H9 (cell line): Measurements from ENCODE around the gene KRTAP5-9. TPM values are rescaled to one million over a fixed set of nuclear protein-coding genes. Genes with fewer than 3 reads are reported as not detected.

Experiments used
- DNase-seq: peaks from one replicate; pipeline ENCODE4 v3.0.0-alpha.2; 2017
- H2AFZ ChIP-seq: one replicate; pipeline ENCODE4 v1.6.1; 2013; ENCODE audit warnings: mild to moderate bottlenecking, low read length, control low read depth, moderate library complexity
- H2AK5ac ChIP-seq: 2 replicates; pipeline ENCODE4 v1.6.1; 2013; ENCODE audit warnings: low read length, control low read depth, mixed read lengths; ENCODE audit not compliant: insufficient read length
- H2BK120ac ChIP-seq: one replicate; pipeline ENCODE4 v1.6.1; 2013; ENCODE audit warnings: low read depth, mild to moderate bottlenecking, low read length, control low read depth, inconsistent platforms; ENCODE audit not compliant: poor library complexity, severe bottlenecking
- H2BK12ac ChIP-seq: 2 replicates; pipeline ENCODE4 v1.6.1; 2013; ENCODE audit warnings: low read length, control low read depth, mixed read lengths, low read depth; ENCODE audit not compliant: insufficient read length
- H2BK15ac ChIP-seq: 2 replicates; pipeline ENCODE4 v1.6.1; 2013; ENCODE audit warnings: low read depth, low read length, control low read depth
- H2BK20ac ChIP-seq: one replicate; pipeline ENCODE4 v1.6.1; 2013; ENCODE audit warnings: low read depth, mild to moderate bottlenecking, low read length, control low read depth, inconsistent platforms; ENCODE audit not compliant: poor library complexity, severe bottlenecking
- H2BK5ac ChIP-seq: 2 replicates; pipeline ENCODE4 v1.6.1; 2013; ENCODE audit warnings: low read length, control low read depth, mixed read lengths; ENCODE audit not compliant: insufficient read length
- H3K14ac ChIP-seq: 2 replicates; pipeline ENCODE4 v1.6.1; 2013; ENCODE audit warnings: low read length, control low read depth; ENCODE audit not compliant: insufficient read depth
- H3K18ac ChIP-seq: 2 replicates; pipeline ENCODE4 v1.6.1; 2013; ENCODE audit warnings: low read depth, mild to moderate bottlenecking, mixed read lengths, low read length, control low read depth; ENCODE audit not compliant: insufficient read length
- H3K23ac ChIP-seq: 2 replicates; pipeline ENCODE4 v1.6.1; 2013; ENCODE audit warnings: low read length, control low read depth, mixed read lengths, low read depth; ENCODE audit not compliant: insufficient read length
- H3K23me2 ChIP-seq: 2 replicates; pipeline ENCODE4 v1.6.1; 2013; ENCODE audit warnings: low read depth, mild to moderate bottlenecking, mixed read lengths, low read length, control low read depth; ENCODE audit not compliant: insufficient read length, poor library complexity, severe bottlenecking
- H3K27ac ChIP-seq: 2 replicates; pipeline ENCODE4 v1.5.1; 2013; ENCODE audit warnings: low read length, control low read depth, mixed read lengths, low read depth; ENCODE audit not compliant: insufficient read length
- H3K27me3 ChIP-seq: 2 replicates; pipeline ENCODE4 v1.6.1; 2013; ENCODE audit warnings: low read length, control low read depth, inconsistent platforms; ENCODE audit not compliant: insufficient read depth
- H3K4ac ChIP-seq: 2 replicates; pipeline ENCODE4 v1.6.1; 2013; ENCODE audit warnings: low read depth, mild to moderate bottlenecking, control low read depth, inconsistent platforms, low read length, moderate library complexity
- H3K4me1 ChIP-seq: 2 replicates; pipeline ENCODE4 v1.6.1; 2013; ENCODE audit warnings: low read length, control low read depth, inconsistent platforms; ENCODE audit not compliant: insufficient read depth
- H3K4me2 ChIP-seq: 2 replicates; pipeline ENCODE4 v1.6.1; 2013; ENCODE audit warnings: low read length, control low read depth, mixed read lengths; ENCODE audit not compliant: insufficient read length, insufficient read depth
- H3K56ac ChIP-seq: 2 replicates; pipeline ENCODE4 v1.6.1; 2013; ENCODE audit warnings: low read depth, mild to moderate bottlenecking, mixed read lengths, low read length, control low read depth; ENCODE audit not compliant: insufficient read length
- H3K79me1 ChIP-seq: 2 replicates; pipeline ENCODE4 v1.6.1; 2013; ENCODE audit warnings: low read depth, mild to moderate bottlenecking, moderate library complexity, low read length, control low read depth, inconsistent platforms; ENCODE audit not compliant: insufficient read depth, poor library complexity, severe bottlenecking
- H3K79me2 ChIP-seq: 2 replicates; pipeline ENCODE4 v1.6.1; 2013; ENCODE audit warnings: low read length, control low read depth, inconsistent platforms; ENCODE audit not compliant: insufficient read depth
- H3K9ac ChIP-seq: 2 replicates; pipeline ENCODE4 v1.6.1; 2013; ENCODE audit warnings: low read length, control low read depth, mixed read lengths; ENCODE audit not compliant: insufficient read length; ENCODE audit errors: extremely low read depth
- H3K9me3 ChIP-seq: one replicate; pipeline ENCODE4 v1.6.1; 2013; ENCODE audit warnings: low read depth, low read length, inconsistent platforms; ENCODE audit not compliant: control insufficient read depth
- H3T11ph ChIP-seq: one replicate; pipeline ENCODE4 v1.6.1; 2013; ENCODE audit warnings: mild to moderate bottlenecking, low read length, control low read depth, inconsistent platforms
- H4K20me1 ChIP-seq: one replicate; pipeline ENCODE4 v1.6.1; 2013; ENCODE audit not compliant: control insufficient read depth, insufficient read length, insufficient read depth
- H4K5ac ChIP-seq: 2 replicates; pipeline ENCODE4 v1.6.1; 2013; ENCODE audit warnings: low read depth, mild to moderate bottlenecking, mixed read lengths, low read length, control low read depth; ENCODE audit not compliant: insufficient read length
- H4K8ac ChIP-seq: replicated peaks from 2 replicates; pipeline ENCODE4 v1.6.1; 2013; ENCODE audit warnings: low read length, control low read depth, mixed read lengths, low read depth; ENCODE audit not compliant: insufficient read length
- H4K91ac ChIP-seq: 2 replicates; pipeline ENCODE4 v1.6.1; 2013; ENCODE audit warnings: low read depth, mild to moderate bottlenecking, moderate library complexity, mixed read lengths, low read length, control low read depth; ENCODE audit not compliant: insufficient read length
- H3K27ac Mint-ChIP-seq, 3 experiments: 2 replicates in 2 of 3; 3 replicates in 1 of 3; pipeline ENCODE4 v1.8.0; 2020 to 2021; ENCODE audit warnings: mixed read lengths in 3 of 3, mild to moderate bottlenecking in 1 of 3, moderate library complexity in 1 of 3
- H3K27me3 Mint-ChIP-seq: 2 replicates; pipeline ENCODE4 v1.8.0; 2021; ENCODE audit warnings: low read depth, mild to moderate bottlenecking, moderate library complexity, mixed read lengths
- H3K36me3 Mint-ChIP-seq, 3 experiments: 2 replicates in 2 of 3; 3 replicates in 1 of 3; pipeline ENCODE4 v1.8.0; 2020 to 2021; ENCODE audit warnings: low read depth in 3 of 3, mixed read lengths in 3 of 3; ENCODE audit not compliant: insufficient read depth in 1 of 3
- H3K4me1 Mint-ChIP-seq, 2 experiments: 2 replicates each; pipeline ENCODE4 v1.8.0; 2020; ENCODE audit warnings: mixed read lengths in 2 of 2
- H3K4me3 Mint-ChIP-seq, 2 experiments: 2 replicates in 1 of 2; 3 replicates in 1 of 2; pipeline ENCODE4 v1.8.0; 2020 to 2021; ENCODE audit warnings: mild to moderate bottlenecking in 2 of 2, mixed read lengths in 2 of 2, moderate library complexity in 1 of 2
- H3K9me3 Mint-ChIP-seq, 2 experiments: 2 replicates in 1 of 2; 3 replicates in 1 of 2; pipeline ENCODE4 v1.8.0; 2020; ENCODE audit warnings: mild to moderate bottlenecking in 2 of 2, mixed read lengths in 2 of 2, moderate library complexity in 1 of 2
- CTCF ChIP-seq: fragments of 200-600 bp; sonication (generic); conservative IDR thresholded peaks from 3 replicates; pipeline ENCODE4 v1.8.0; 2021; ENCODE audit warnings: antibody characterized with exemption, mild to moderate bottlenecking
- WGBS: extraction: QIAGEN DNeasy Blood & Tissue Kit; methylation state at CpG from one replicate; pipeline ENCODE4 v1.1.7; 2013; ENCODE audit warnings: missing lambda C conversion rate, low lambda C conversion rate, mixed read lengths; ENCODE audit not compliant: insufficient read length; ENCODE audit errors: extremely low coverage; 5-methylcytosine and 5-hydroxymethylcytosine counted together
- total RNA-seq: library from RNA; stranded (reverse); gene quantifications from 2 replicates; pipeline ENCODE4 v1.2.1, GENCODE V29; 2021

KRTAP5-9 gene
- total RNA-seq, 1 experiment from 2014 or later = not detected

GRCh38 chr11:71544525-71545214, 3.5 kb upstream of the KRTAP5-9 start:
- no peak overlapping the region for H4K8ac ChIP-seq
- H2BK12ac ChIP-seq = no peak overlapping the region
- H2BK15ac ChIP-seq = no peak overlapping the region
- no peak overlapping the region for H3K14ac ChIP-seq
- Mint-ChIP-seq H3K4me1 (peaks cover 27 to 28% of the 10 kb centered on the region in 2 experiments), H3K9me3 (peaks cover 14 to 16% of the 10 kb centered on the region in 2 experiments), H3K27ac (no peak overlapping the region), H3K27me3 (peaks cover 51% of the 10 kb centered on the region), H3K36me3 (peaks cover 5 to 25% (median 12%) of the 10 kb centered on the region in 3 experiments; a peak in 6 of 7 replicates), H3K4me3 (no peak overlapping the region)
- no peak for TF ChIP-seq CTCF
- no peaks in the 10 kb centered on the region for H3K79me2 ChIP-seq
- H3K18ac ChIP-seq = no peak overlapping the region
- no peaks in the 10 kb centered on the region for H3K4me1 ChIP-seq
- H3K27ac ChIP-seq = no peak overlapping the region
- H4K20me1 ChIP-seq = no peaks in the 10 kb centered on the region
- H2BK120ac ChIP-seq = no peak overlapping the region
- H2BK20ac ChIP-seq = no peak overlapping the region
- no peak overlapping the region for H3K56ac ChIP-seq
- no peak overlapping the region for H4K5ac ChIP-seq
- H2AFZ ChIP-seq = no peak overlapping the region
- DNase-seq = no peak
- no peaks in the 10 kb centered on the region for H3K23me2 ChIP-seq
- H4K91ac ChIP-seq = no peak overlapping the region
- H3K79me1 ChIP-seq = no peaks in the 10 kb centered on the region
- no peak overlapping the region for H2BK5ac ChIP-seq
- H3K4me2 ChIP-seq = no peak overlapping the region
- no peak overlapping the region for H3K4ac ChIP-seq
- no peak overlapping the region for H3K9ac ChIP-seq
- H3T11ph ChIP-seq = no peak overlapping the region
- no peaks in the 10 kb centered on the region for H3K9me3 ChIP-seq
- no peak overlapping the region for H2AK5ac ChIP-seq
- no peak overlapping the region for H3K23ac ChIP-seq
- WGBS = no CpG with 5 or more reads among the region's 6 CpGs
- no peaks in the 10 kb centered on the region for H3K27me3 ChIP-seq
